NCI-H128 (cell line): ENCODE data around the gene GSPT1.
"Not testable (repeated sequence)": the region's sequence is repeated elsewhere in the genome, so short reads cannot be mapped to it uniquely, and the experiment has no call there.

Experiments used
- DNase-seq: peaks from one replicate; lab custom pipeline; 2025; ENCODE audit not compliant: unreplicated experiment; lab: John Stamatoyannopoulos, UW

GSPT1 gene

DNA sequence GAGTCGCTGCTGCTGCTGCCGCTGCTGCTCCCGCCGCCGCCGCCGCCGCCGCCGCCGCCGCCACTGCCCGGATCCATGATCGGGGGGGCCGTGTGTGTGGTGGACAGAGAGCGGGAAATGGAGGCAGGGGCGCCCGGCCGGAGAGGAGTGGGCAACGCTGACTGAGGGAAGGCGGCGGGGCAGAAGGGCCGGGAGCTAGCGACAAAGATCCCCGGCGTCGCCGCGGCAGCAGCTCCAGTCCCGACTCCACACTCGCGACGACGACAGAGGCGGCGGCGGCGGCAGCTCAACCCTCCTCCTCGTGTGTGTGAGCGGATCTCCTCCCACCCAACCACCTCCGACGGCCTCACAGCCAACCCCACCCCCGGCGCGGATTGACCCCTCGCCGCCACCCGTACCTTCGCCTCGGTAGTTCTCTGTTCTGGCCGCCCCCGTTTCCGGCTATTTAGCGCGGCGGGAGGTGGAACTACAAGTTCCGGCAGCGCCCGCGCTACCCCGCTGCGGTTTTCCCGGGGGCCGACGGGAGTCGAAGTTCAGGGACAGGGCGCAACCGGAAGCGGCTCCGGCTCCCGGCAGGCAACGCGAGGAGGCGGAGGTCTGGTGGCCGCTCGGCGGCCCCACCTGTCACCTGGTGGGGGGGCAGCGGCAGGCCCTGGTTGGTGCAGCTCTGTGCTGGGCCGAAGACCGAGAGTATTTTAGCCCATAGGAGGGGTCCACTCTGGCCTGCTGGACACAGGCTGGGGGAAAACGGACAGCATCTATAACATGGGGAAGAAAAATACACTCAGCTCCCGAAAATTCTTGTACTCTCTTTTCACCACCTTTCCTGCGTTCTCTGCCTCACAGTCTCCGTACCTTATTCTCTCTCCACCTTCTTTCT, at the start of gene GSPT1:
GSPT1 (minus strand) TSS at position 313 of the 880 bp plus-strand sequence; CDS start at position 77, 236 bp downstream.
- DNase-seq: peak; percentile 94

DNA sequence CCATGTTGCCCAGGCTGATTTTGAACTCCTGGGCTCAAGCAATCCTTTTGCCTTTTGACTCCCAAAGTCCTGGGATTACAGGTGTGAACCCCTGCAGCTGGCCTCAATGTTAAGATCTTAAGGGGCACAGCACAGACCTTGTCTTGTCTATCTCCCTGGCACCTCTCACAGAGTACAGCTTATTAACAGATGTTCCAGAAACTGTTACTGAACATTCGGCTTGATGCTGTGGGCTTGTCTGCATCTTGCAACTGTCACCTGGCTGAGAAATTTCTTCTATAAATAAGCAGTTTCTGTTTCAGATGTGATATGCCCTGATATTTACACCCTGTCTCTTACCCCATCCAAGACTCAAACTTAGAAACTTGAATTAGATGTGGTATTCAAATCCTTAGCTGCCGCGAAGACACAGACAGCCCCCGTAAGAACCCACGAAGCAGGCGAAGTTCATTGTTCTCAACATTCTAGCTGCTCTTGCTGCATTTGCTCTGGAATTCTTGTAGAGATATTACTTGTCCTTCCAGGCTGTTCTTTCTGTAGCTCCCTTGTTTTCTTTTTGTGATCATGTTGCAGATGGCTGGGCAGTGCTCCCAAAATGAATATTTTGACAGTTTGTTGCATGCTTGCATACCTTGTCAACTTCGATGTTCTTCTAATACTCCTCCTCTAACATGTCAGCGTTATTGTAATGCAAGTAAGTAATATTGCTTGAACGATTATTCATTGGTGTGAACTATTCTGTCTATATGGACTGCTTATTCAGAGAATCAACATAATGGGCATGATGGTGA, 49.2 kb upstream of the GSPT1 start, which contains the start of gene TNFRSF17:
TNFRSF17 (plus strand) TSS at position 450 of the 791 bp plus-strand sequence; CDS start at position 565, 115 bp downstream.
- DNase-seq: no peak

GRCh38 chr16:11963706-11964105, 48.0 kb upstream of the GSPT1 start:
- DNase-seq: no peak

DNA sequence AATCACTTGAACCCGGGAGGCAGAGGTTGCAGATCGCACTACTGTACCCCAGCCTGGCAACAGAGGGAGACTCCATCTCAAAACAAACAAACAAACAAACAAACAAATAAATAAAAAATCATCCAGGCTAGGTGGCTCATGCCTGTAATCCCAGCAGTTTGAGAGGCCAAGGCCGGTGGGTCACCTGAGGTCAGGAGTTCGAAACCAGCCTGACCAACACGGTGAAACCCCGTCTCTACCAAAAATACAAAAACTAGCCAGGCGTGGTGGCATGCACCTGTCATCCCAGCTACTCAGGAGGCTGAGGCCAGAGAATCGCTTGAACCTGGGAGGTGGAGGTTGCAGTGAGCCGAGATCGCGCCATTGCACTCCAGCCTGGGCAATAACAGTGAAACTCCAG, 47.2 kb upstream of the GSPT1 start:
- not testable (repeated sequence) for DNase-seq

DNA sequence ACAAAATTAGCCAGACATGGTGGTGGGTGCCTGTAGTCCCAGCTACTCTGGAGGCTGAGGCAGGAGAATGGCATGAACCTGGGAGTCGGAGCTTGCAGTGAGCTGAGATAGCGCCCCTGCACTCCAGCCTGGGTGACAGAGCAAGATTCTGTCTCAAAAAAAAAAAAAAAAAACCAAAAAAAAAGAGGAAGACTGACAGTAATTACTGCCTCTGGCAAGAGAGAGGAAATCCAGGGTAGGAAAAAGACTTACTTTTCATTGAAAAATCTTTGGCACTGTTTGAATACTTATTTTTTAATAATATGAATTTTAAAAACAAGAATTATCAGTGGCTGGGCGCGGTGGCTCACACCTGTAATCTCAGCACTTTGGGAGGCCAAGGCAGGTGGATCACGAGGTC, 46.7 kb upstream of the GSPT1 start:
- DNase-seq: not testable (repeated sequence)

DNA sequence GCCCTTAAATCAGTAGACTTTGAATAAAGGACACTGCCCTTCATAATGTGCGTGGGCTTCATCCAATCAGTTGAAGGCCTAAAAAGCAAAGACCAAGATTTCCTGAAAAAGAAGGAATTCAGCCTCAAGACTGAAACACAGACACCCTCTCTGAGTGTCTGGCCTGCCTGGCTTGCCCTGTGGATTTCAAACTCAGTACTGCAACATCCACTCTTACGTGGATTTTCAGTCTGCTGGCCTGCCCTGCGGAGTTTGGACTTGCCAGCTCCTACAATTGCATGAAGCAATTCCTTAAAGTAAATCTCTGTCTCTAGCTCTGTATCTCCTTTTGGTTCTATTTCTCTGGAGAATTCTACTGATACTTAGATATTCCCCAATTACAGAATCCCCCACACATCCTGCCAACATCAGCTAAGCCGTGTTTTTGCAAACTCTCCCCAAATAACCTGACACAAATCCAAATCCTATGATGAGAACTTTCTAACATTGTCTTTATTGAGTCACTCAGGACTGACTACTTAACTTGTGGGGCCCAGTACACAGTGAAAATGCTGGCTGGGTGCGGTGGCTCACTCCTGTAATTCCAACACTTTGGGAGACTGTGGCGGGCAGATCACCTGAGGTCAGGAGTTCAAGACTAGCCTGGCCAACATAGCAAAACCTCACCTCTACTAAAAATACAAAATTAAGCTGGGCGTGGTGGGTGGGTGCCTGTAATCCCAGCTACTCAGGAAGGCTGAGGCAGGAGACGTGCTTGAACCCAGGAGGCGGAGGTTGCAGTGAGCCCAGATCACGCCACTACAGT, 42.0 kb upstream of the GSPT1 start:
- no peak for DNase-seq

DNA sequence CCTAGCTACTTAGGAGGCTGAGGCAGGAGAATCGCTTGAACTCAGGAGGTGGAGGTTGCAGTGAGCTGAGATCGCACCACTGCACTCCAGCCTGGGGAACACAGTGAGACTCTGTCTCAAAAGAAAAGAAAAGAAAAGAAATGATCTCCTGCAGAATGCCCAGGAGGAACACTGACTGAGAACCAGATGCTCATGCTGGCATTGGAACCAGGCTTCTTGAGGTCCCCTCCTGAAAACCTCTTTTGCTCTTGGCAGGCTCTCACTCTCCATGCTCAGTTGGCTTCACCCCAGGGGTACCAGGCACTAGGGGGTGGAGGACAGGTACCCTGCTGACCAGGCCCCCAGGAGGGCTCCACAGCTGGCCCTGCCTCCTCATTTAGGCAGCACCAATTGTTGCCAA, 40.8 kb upstream of the GSPT1 start:
- no peak for DNase-seq

DNA sequence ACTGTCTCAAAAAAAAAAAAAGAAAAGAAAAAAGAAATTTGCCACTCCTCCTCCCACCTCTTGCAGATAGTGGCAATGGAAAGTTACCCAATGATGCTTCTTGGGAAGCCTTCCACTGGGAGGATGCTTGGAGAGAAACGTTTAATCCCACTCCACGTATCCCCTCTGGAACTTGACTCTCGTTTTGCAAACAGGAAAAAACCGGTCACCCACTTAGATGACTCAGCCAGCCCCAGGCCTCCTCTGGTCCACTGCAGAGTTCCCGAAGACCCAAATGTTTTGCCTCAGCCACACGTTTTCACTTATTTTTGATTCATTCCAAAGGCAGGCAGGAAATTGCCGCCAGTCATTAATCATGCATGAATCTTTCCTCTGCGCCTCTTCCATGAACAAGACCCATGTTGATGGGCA, 40.0 kb upstream of the GSPT1 start:
- no peak for DNase-seq

GRCh38 chr16:11953576-11953975, 37.8 kb upstream of the GSPT1 start:
- not testable (repeated sequence) for DNase-seq

- no peak for DNase-seq
Observed at GRCh38 chr16:11950388-11950787, 34.6 kb upstream of the GSPT1 start.

DNA sequence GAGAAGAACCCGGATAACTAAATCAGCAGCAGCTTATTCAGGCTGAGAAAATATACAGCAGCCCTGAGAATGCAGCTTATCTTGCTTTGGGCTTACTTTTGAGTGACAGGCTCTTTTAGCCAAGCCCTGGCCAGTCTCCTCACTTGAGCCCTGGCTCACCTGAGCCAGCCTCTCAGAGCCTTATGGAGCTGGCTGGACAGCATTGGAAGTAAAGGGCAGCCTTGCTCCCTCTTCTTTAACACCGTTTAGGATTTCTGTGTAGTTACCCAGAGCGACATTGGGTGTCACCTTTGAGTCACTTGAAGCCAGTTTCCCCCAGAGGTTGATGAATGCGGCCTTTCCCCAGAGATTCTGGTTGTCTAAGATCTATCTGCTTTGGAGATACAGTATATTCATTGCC, 33.8 kb upstream of the GSPT1 start:
- no peak for DNase-seq

- DNase-seq: no peak
Observed at GRCh38 chr16:11948819-11949218, 33.1 kb upstream of the GSPT1 start.

GRCh38 chr16:11946433-11946832, 30.7 kb upstream of the GSPT1 start:
- DNase-seq: no peak

DNA sequence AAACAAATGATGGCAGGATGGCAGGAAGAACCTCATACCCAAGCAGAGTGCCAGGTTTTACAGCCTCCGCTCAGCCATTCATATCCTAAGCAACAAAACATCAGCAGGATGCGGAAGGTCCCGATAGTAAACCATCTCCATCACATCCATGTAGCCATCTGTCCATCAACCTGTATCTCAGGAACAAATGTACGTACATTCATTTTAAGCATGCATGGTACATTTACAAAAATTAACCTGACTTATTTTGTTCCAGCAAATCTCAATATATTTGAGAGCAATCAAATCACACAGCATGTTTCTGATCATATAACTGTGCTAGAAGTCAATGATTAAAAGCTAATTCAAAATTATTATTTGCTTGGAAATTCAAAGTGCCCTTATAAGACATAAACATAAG, 26.2 kb upstream of the GSPT1 start, which contains the start of gene NPIPB2:
NPIPB2 (minus strand) TSS at position 101 of the 400 bp plus-strand sequence; CDS start at position 101, 0 bp downstream.
- DNase-seq: not testable (repeated sequence)

- not testable (repeated sequence) for DNase-seq
Observed at GRCh38 chr16:11927350-11927749, 11.6 kb upstream of the GSPT1 start.

DNA sequence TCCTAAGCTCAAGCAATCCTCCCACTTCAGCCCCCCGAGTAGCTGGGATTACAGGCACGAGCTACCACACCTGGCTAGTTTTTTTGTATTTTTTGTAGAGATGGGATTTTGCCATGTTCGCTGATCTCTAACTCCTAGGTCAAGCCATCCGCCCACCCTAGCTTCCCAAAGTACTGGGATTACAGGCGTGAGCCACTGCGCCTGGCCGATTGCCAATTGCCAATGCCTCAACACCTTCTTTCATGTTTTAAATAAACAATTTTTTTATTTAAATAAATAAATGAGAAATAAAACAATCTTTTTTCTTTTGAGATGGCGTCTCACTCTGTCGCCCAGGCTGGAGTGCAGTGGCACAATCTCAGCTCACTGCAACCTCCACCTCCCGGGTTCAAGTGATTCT, 8.3 kb upstream of the GSPT1 start:
- not testable (repeated sequence) for DNase-seq

DNA sequence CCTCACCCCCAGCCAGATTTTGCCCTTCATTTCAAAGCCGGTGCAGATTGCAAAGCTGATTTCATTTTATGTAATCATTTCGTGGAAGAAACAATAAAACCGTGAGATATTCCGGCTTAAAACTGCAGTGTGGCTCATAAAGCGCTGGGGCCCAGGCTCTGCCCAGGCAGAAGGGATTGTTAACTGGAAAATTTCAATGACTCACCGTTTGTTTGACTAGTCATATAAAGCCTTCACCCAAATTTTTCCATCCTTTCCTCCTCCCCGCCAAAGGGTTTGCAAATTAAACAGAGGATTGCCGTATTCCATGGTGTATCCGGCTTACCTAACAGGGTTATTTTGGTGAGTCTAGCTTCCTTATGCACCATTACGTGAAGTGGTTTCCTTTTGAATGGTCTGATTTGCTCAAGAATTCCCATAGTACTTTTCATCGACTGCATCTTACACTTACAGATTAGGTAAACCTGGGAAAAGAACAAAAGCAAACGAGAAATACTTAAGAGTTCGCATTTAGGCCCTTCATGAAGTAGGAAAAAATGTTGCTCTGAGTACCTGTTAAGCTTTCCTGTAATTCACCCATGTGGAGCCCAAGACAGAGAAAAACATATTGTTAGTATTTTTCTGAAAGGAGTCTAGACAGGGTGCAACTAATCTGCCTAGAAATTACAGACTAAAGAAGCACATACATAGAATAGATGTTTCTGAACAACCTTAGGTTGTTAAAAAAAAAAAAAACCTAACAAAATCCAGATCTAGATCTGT, 949 bp upstream of the GSPT1 start:
- no peak for DNase-seq

GRCh38 chr16:11915114-11915643, 577 bp downstream of the GSPT1 start:
- DNase-seq: no peak

- no peak for DNase-seq
Observed at GRCh38 chr16:11914210-11915113, 1.3 kb downstream of the GSPT1 start.
